Tibial artery (tissue), 4 donors: ENCODE results near the gene RALGAPA2.
A peak's percentile ranks its signal among the peaks of the same experiment; 100 is the strongest.

ENCODE experiments used
- DNase-seq, 2 donors: peaks; one replicate each; pipeline ENCODE4 v3.0.0-alpha.2; 2019
- H3K27ac ChIP-seq, 2 donors: fragments of 200-600 bp; sonication (generic) in 1 of 2; 1 replicate in 1 of 2; 2 replicates in 1 of 2; pipeline ENCODE4 v1.5.1; 2018 to 2019; ENCODE audit warnings: mild to moderate bottlenecking in 1 of 2
- H3K27me3 ChIP-seq, 2 donors: fragments of 200-600 bp; sonication (generic) in 1 of 2; one replicate each; pipeline versions ENCODE4 v1.5.1 to v1.6.0; 2016 to 2019
- H3K36me3 ChIP-seq, 3 donors: fragments of 200-600 bp; sonication (generic) in 2 of 3; one replicate each; pipeline ENCODE4 v1.5.1; 2016 to 2019; ENCODE audit warnings: mild to moderate bottlenecking in 2 of 3
- H3K4me1 ChIP-seq, 4 donors: fragments of 200-600 bp; sonication (generic) in 2 of 4; 1 replicate in 3 of 4; 2 replicates in 1 of 4; pipeline ENCODE4 v1.5.1; 2016 to 2019
- H3K4me3 ChIP-seq, 2 donors: fragments of 200-600 bp; sonication (generic) in 1 of 2; 1 replicate in 1 of 2; 2 replicates in 1 of 2; pipeline ENCODE4 v1.5.1; 2018 to 2019; ENCODE audit warnings: mild to moderate bottlenecking in 2 of 2
- H3K9me3 ChIP-seq, 3 donors: fragments of 200-600 bp; sonication (generic) in 1 of 3; one replicate each; pipeline ENCODE4 v1.5.1; 2016 to 2019
- CTCF ChIP-seq, 2 experiments: fragments of 200-600 bp in 1 of 2; fragments of 450-650 bp in 1 of 2; IDR thresholded peaks; one replicate each; pipeline ENCODE4 v1.5.1; 2017 to 2019; ENCODE audit warnings: antibody characterized with exemption in 2 of 2, mild to moderate bottlenecking in 1 of 2, moderate library complexity in 1 of 2
- intact Hi-C: fragments of 100-400 bp; cut with DNase I; formaldehyde crosslinking; loops from one replicate; pipeline ENCODE4 v1.15.0; 2023; ENCODE audit warnings: low total_unique reads

RALGAPA2 gene

GRCh38 chr20:20721489-20721888, 9.0 kb upstream of the RALGAPA2 start:
- Histone ChIP-seq H3K9me3 (no peaks in the 10 kb centered on the region), H3K27ac (no peak overlapping the region), H3K36me3 (no peaks in the 10 kb centered on the region), H3K27me3 (no peaks in the 10 kb centered on the region), H3K4me3 (no peak overlapping the region), H3K4me1 (no peaks in the 10 kb centered on the region)
- intact Hi-C loops, result no loop called here
- DNase-seq, result no peak
- TF ChIP-seq CTCF (IDR thresholded peaks at IDR 0.05), result no peak

- no peak overlapping the region for H3K4me3 ChIP-seq
- H3K9me3 ChIP-seq, result no peaks in the 10 kb centered on the region
- no peak overlapping the region for H3K27ac ChIP-seq
- H3K36me3 ChIP-seq, result no peaks in the 10 kb centered on the region
- intact Hi-C loops, result no loop called here
- DNase-seq, result no peak
- no peak for TF ChIP-seq CTCF (IDR thresholded peaks at IDR 0.05)
- H3K27me3 ChIP-seq, result no peaks in the 10 kb centered on the region
- H3K4me1 ChIP-seq, result no peaks in the 10 kb centered on the region
Observed at GRCh38 chr20:20720158-20720557, 7.7 kb upstream of the RALGAPA2 start.

- no peak overlapping the region for H3K27ac ChIP-seq
- no peaks in the 10 kb centered on the region for H3K9me3 ChIP-seq
- H3K4me1 ChIP-seq, result no peaks in the 10 kb centered on the region
- no peak for TF ChIP-seq CTCF (IDR thresholded peaks at IDR 0.05)
- no peak for DNase-seq
- intact Hi-C loops, result loop anchor here (10.0 kb wide), 1 partner anchor 405 kb away; the partner anchor contains the start of gene KIZ
- no peaks in the 10 kb centered on the region for H3K36me3 ChIP-seq
- no peaks in the 10 kb centered on the region for H3K27me3 ChIP-seq
- H3K4me3 ChIP-seq, result no peak overlapping the region
Observed at GRCh38 chr20:20719411-20719810, 7.0 kb upstream of the RALGAPA2 start.

GRCh38 chr20:20713244-20713765, 861 bp upstream of the RALGAPA2 start:
- no peaks in the 10 kb centered on the region for H3K36me3 ChIP-seq
- no peaks in the 10 kb centered on the region for H3K9me3 ChIP-seq
- intact Hi-C loops, result loop anchor here (5.0 to 10.0 kb wide), 2 partner anchors 411 to 589 kb away; partner anchors contain the start of genes KIZ and XRN2
- H3K4me3 ChIP-seq, result peak overlapping the region; percentile 74 to 93
- H3K27me3 ChIP-seq, result no peaks in the 10 kb centered on the region
- H3K27ac ChIP-seq, result peak overlapping the region; percentile 75 to 84
- no peak for DNase-seq
- peaks cover 0 to 19% (median 11%) of the 10 kb centered on the region in 4 donors for H3K4me1 ChIP-seq
- TF ChIP-seq CTCF (IDR thresholded peaks at IDR 0.05), result no peak

GRCh38 chr20:20712004-20712473, 405 bp downstream of the RALGAPA2 start:
- intact Hi-C loops, result loop anchor here (5.0 to 10.0 kb wide), 2 partner anchors 413 to 590 kb away; partner anchors contain the start of genes KIZ and XRN2
- TF ChIP-seq CTCF (IDR thresholded peaks at IDR 0.05), result no peak
- no peak for DNase-seq

More at GRCh38 chr20:20712004-20712473, 405 bp downstream of the RALGAPA2 start:
- no peaks in the 10 kb centered on the region for H3K36me3 ChIP-seq
- peaks cover 0 to 19% (median 11%) of the 10 kb centered on the region in 4 donors for H3K4me1 ChIP-seq
- H3K4me3 ChIP-seq, result peak overlapping the region; percentile 74 to 93
- no peaks in the 10 kb centered on the region for H3K9me3 ChIP-seq
- H3K27me3 ChIP-seq, result no peaks in the 10 kb centered on the region
- H3K27ac ChIP-seq, result peak overlapping the region; percentile 75 to 84
